A549 (cell line): ENCODE measurements around the gene GPBP1.

Source experiments
- CEBPB ChIP-seq, 2 experiments: fragments of >200 bp in 1 of 2; sonication (Bioruptor Twin) in 1 of 2; formaldehyde crosslinking in 1 of 2; IDR thresholded peaks; 2 replicates each; pipeline ENCODE4 v1.6.1; 2012 to 2016
- CTCF ChIP-seq: fragments of >200 bp; sonication (Bioruptor Twin); formaldehyde crosslinking; IDR thresholded peaks from 3 replicates; pipeline ENCODE4 v1.5.1; 2016
- EP300 ChIP-seq, 2 experiments: fragments of >200 bp; sonication (Bioruptor Twin); formaldehyde crosslinking; IDR thresholded peaks; 2 replicates in 1 of 2; 3 replicates in 1 of 2; pipeline ENCODE4 v1.6.1; 2016 to 2017
- JUN ChIP-seq, 2 experiments: fragments of >200 bp; sonication (Bioruptor Twin); formaldehyde crosslinking; IDR thresholded peaks; 2 replicates in 1 of 2; 3 replicates in 1 of 2; pipeline ENCODE4 v1.6.1; 2016 to 2017
- MAZ ChIP-seq: fragments of 150-350 bp; IDR thresholded peaks from 2 replicates; pipeline ENCODE4 v1.6.1; 2014; ENCODE audit warnings: antibody characterized with exemption, low read depth, low read length, borderline replicate concordance
- POLR2A ChIP-seq: IDR thresholded peaks from 2 replicates; pipeline ENCODE4 v1.6.1; 2012; ENCODE audit warnings: mild to moderate bottlenecking, low read length
- RFX5 ChIP-seq: fragments of 450-650 bp; IDR thresholded peaks from 2 replicates; pipeline ENCODE4 v1.7.1; 2014; ENCODE audit warnings: antibody characterized with exemption, mild to moderate bottlenecking, moderate library complexity
- RNF2 ChIP-seq: fragments of 200-600 bp; sonication (generic); IDR thresholded peaks from 2 replicates; pipeline ENCODE4 v1.6.1; 2016; ENCODE audit warnings: low read depth, mild to moderate bottlenecking, antibody characterized with exemption, moderate library complexity, borderline replicate concordance
- SMC3 ChIP-seq: fragments of >200 bp; sonication (Bioruptor Twin); formaldehyde crosslinking; IDR thresholded peaks from 3 replicates; pipeline ENCODE4 v1.6.1; 2018; ENCODE audit warnings: inconsistent platforms
- ZFP36 ChIP-seq: fragments of 450-650 bp; IDR thresholded peaks from 2 replicates; pipeline ENCODE4 v1.6.1; 2014; ENCODE audit warnings: borderline replicate concordance; ENCODE audit not compliant: partially characterized antibody
- ZNF302 ChIP-seq: fragments of 250-450 bp; sonication (Bioruptor Pico); IDR thresholded peaks from 2 replicates; pipeline ENCODE4 v1.9.0; 2021; ENCODE audit warnings: inconsistent platforms, mild to moderate bottlenecking, moderate library complexity
- TF ChIP-seq, protein P1 (sequence below): fragments of 200-600 bp; sonication (generic); IDR thresholded peaks from 2 replicates; pipeline ENCODE4 v1.6.1; 2016; ENCODE audit warnings: antibody characterized with exemption, mild to moderate bottlenecking, moderate library complexity

GRCh38 chr5:57249265-57249874 lies 75.5 kb downstream of the GPBP1 start:
- TF ChIP-seq ZFP36 (no peak), CTCF (no peak), RFX5 (no peak), RNF2 (no peak), JUN (IDR thresholded peaks at IDR 0.05) (no peak), ZNF302 (CRISPR knock-in tag) (no peak), CEBPB (IDR thresholded peaks at IDR 0.05) (no peak), EP300 (IDR thresholded peaks at IDR 0.05) (no peak), POLR2A (no peak), SMC3 (no peak), MAZ (no peak)
- TF ChIP-seq, protein P1, sequence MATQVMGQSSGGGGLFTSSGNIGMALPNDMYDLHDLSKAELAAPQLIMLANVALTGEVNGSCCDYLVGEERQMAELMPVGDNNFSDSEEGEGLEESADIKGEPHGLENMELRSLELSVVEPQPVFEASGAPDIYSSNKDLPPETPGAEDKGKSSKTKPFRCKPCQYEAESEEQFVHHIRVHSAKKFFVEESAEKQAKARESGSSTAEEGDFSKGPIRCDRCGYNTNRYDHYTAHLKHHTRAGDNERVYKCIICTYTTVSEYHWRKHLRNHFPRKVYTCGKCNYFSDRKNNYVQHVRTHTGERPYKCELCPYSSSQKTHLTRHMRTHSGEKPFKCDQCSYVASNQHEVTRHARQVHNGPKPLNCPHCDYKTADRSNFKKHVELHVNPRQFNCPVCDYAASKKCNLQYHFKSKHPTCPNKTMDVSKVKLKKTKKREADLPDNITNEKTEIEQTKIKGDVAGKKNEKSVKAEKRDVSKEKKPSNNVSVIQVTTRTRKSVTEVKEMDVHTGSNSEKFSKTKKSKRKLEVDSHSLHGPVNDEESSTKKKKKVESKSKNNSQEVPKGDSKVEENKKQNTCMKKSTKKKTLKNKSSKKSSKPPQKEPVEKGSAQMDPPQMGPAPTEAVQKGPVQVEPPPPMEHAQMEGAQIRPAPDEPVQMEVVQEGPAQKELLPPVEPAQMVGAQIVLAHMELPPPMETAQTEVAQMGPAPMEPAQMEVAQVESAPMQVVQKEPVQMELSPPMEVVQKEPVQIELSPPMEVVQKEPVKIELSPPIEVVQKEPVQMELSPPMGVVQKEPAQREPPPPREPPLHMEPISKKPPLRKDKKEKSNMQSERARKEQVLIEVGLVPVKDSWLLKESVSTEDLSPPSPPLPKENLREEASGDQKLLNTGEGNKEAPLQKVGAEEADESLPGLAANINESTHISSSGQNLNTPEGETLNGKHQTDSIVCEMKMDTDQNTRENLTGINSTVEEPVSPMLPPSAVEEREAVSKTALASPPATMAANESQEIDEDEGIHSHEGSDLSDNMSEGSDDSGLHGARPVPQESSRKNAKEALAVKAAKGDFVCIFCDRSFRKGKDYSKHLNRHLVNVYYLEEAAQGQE = no peak
